MCF 10A (cell line): ENCODE data around the gene SCAMP1. TPM values are rescaled to one million over a fixed set of nuclear protein-coding genes. Genes with fewer than 3 reads are reported as not detected.

Source experiments
- BruUV-seq: library from RNA; stranded (reverse); fragments of 400-500 nt; replicated peaks from 2 replicates; lab custom pipeline; 2021; lab: Mats Ljungman, UMichigan
- CTCF ChIA-PET: fragments of 300-600 bp; sonication (Branson Sonifier 250); formaldehyde crosslinking; extraction: SDS; loops from one replicate; lab custom pipeline; 2021; ENCODE audit warnings: antibody characterized with exemption, inconsistent platforms; lab: Yijun Ruan, JAX
- POLR2A ChIA-PET: fragments of 300-600, 350-650 bp; sonication (Branson Sonifier 250); formaldehyde crosslinking; extraction: SDS; loops from one replicate; lab custom pipeline; 2020; ENCODE audit warnings: antibody characterized with exemption, inconsistent platforms; lab: Yijun Ruan, JAX
- DNase-seq: peaks from one replicate; pipeline ENCODE4 v3.0.0-alpha.2; 2018; ENCODE audit not compliant: unreplicated experiment
- H3K27ac Mint-ChIP-seq: one replicate; pipeline ENCODE4 v1.8.0; 2022; ENCODE audit warnings: mild to moderate bottlenecking, low read depth, mixed read lengths; ENCODE audit not compliant: unreplicated experiment
- H3K27me3 Mint-ChIP-seq: one replicate; pipeline ENCODE4 v1.8.0; 2022; ENCODE audit warnings: mixed read lengths; ENCODE audit not compliant: insufficient read depth, unreplicated experiment
- H3K36me3 Mint-ChIP-seq: one replicate; pipeline ENCODE4 v1.8.0; 2022; ENCODE audit warnings: mild to moderate bottlenecking, moderate library complexity, mixed read lengths; ENCODE audit not compliant: insufficient read depth, unreplicated experiment
- H3K4me1 Mint-ChIP-seq: one replicate; pipeline ENCODE4 v1.8.0; 2022; ENCODE audit warnings: mixed read lengths; ENCODE audit not compliant: insufficient read depth, unreplicated experiment
- H3K4me3 Mint-ChIP-seq: one replicate; pipeline ENCODE4 v1.8.0; 2022; ENCODE audit warnings: mild to moderate bottlenecking, moderate library complexity, mixed read lengths; ENCODE audit not compliant: unreplicated experiment
- H3K9me3 Mint-ChIP-seq: one replicate; pipeline ENCODE4 v1.8.0; 2022; ENCODE audit warnings: mixed read lengths; ENCODE audit not compliant: unreplicated experiment
- CTCF ChIP-seq: fragments of 200-600 bp; IDR thresholded peaks from one replicate; pipeline ENCODE4 v1.8.0; 2022; ENCODE audit warnings: antibody characterized with exemption, mild to moderate bottlenecking; ENCODE audit not compliant: unreplicated experiment
- intact Hi-C: fragments of 100-400 bp; cut with micrococcal nuclease; formaldehyde crosslinking; loops from 2 replicates; pipeline ENCODE4 v1.14.1; 2022
- total RNA-seq: library from RNA; stranded (reverse); gene quantifications from 2 replicates; pipeline ENCODE4 v1.2.3, GENCODE V29; 2022

The SCAMP1 gene
- total RNA-seq, 1 experiment from 2014 or later: 26.1 TPM

GRCh38 chr5:78472469-78473106, 112.2 kb downstream of the SCAMP1 start:
- DNase-seq: peak; percentile 36
- Mint-ChIP-seq H3K27me3 (no peaks in the 10 kb centered on the region), H3K4me1 (peaks cover 11% of the 10 kb centered on the region), H3K9me3 (no peaks in the 10 kb centered on the region), H3K4me3 (no peak overlapping the region), H3K27ac (no peak overlapping the region), H3K36me3 (peaks cover 13% of the 10 kb centered on the region)
- ChIA-PET CTCF (interaction anchor here (0.6 to 6.1 kb wide), 14 partner anchors 14 to 698 kb away, joined by 3 to 44 read pairs (median 4); no protein-coding TSS in a partner anchor), POLR2A (no interaction called here)
- intact Hi-C loops: loop anchor here (1.0 to 5.0 kb wide), 4 partner anchors 54 to 493 kb away; partner anchors contain the start of gene LHFPL2
- TF ChIP-seq CTCF: peak; percentile 42
- BruUV-seq: no TSS peak

- BruUV-seq: no TSS peak
- POLR2A ChIA-PET: interaction anchor here (0.6 to 1.7 kb wide), 3 partner anchors 98 to 511 kb away, joined by 3 to 4 read pairs (median 4); no protein-coding TSS in a partner anchor
- peaks cover 13% of the 10 kb centered on the region for H3K36me3 Mint-ChIP-seq
- no peak overlapping the region for H3K27ac Mint-ChIP-seq
- intact Hi-C loops: loop anchor here (2.0 to 5.0 kb wide), 3 partner anchors 53 to 424 kb away; partner anchors contain the start of gene LHFPL2
- H3K4me1 Mint-ChIP-seq: peaks cover 6% of the 10 kb centered on the region
- no peak for DNase-seq
- no peaks in the 10 kb centered on the region for H3K27me3 Mint-ChIP-seq
- CTCF ChIA-PET: interaction anchor here (0.5 to 6.1 kb wide), 12 partner anchors 58 to 500 kb away, joined by 3 to 44 read pairs (median 4); no protein-coding TSS in a partner anchor
- no peaks in the 10 kb centered on the region for H3K9me3 Mint-ChIP-seq
- TF ChIP-seq CTCF: no peak
- H3K4me3 Mint-ChIP-seq: no peak overlapping the region
Measured at GRCh38 chr5:78473751-78474150, 113.3 kb downstream of the SCAMP1 start.

GRCh38 chr5:78475370-78475769, 115.0 kb downstream of the SCAMP1 start:
- intact Hi-C loops: no loop called here
- no peak for DNase-seq
- CTCF ChIA-PET: interaction anchor here (0.7 to 6.1 kb wide), 3 partner anchors 15 to 489 kb away, joined by 3 to 44 read pairs (median 4); no protein-coding TSS in a partner anchor
- Mint-ChIP-seq H3K36me3 (peaks cover 7% of the 10 kb centered on the region), H3K27me3 (no peaks in the 10 kb centered on the region), H3K4me1 (peaks cover 6% of the 10 kb centered on the region), H3K4me3 (no peak overlapping the region), H3K27ac (no peak overlapping the region), H3K9me3 (no peaks in the 10 kb centered on the region)
- no peak for TF ChIP-seq CTCF
- POLR2A ChIA-PET: interaction anchor here (0.6 kb wide), 2 partner anchors 12 to 21 kb away, joined by 4 read pairs; no protein-coding TSS in a partner anchor
- no TSS peak for BruUV-seq

- no TSS peak for BruUV-seq
- no peaks in the 10 kb centered on the region for H3K9me3 Mint-ChIP-seq
- H3K4me1 Mint-ChIP-seq: peaks cover 6% of the 10 kb centered on the region
- intact Hi-C loops: no loop called here
- no peak for TF ChIP-seq CTCF
- no peak overlapping the region for H3K4me3 Mint-ChIP-seq
- ChIA-PET CTCF (interaction anchor here (1.8 to 6.1 kb wide), 2 partner anchors 9 to 488 kb away, joined by 9 to 44 read pairs; no protein-coding TSS in a partner anchor), POLR2A (no interaction called here)
- H3K36me3 Mint-ChIP-seq: peaks cover 7% of the 10 kb centered on the region
- DNase-seq: no peak
- no peaks in the 10 kb centered on the region for H3K27me3 Mint-ChIP-seq
- no peak overlapping the region for H3K27ac Mint-ChIP-seq
Measured at GRCh38 chr5:78476795-78477194, 116.4 kb downstream of the SCAMP1 start.
